Middle frontal gyrus (tissue), 1 donor: Measurements from ENCODE around the gene SIGLEC8.
"Not testable (repeated sequence)": the region's sequence is repeated elsewhere in the genome, so short reads cannot be mapped to it uniquely, and the experiment has no call there.

Experiments
- DNase-seq: peaks from one replicate; pipeline ENCODE4 v3.0.0-alpha.2; 2015; ENCODE audit warnings: low spot score; ENCODE audit errors: extremely low spot score

The SIGLEC8 gene

DNA sequence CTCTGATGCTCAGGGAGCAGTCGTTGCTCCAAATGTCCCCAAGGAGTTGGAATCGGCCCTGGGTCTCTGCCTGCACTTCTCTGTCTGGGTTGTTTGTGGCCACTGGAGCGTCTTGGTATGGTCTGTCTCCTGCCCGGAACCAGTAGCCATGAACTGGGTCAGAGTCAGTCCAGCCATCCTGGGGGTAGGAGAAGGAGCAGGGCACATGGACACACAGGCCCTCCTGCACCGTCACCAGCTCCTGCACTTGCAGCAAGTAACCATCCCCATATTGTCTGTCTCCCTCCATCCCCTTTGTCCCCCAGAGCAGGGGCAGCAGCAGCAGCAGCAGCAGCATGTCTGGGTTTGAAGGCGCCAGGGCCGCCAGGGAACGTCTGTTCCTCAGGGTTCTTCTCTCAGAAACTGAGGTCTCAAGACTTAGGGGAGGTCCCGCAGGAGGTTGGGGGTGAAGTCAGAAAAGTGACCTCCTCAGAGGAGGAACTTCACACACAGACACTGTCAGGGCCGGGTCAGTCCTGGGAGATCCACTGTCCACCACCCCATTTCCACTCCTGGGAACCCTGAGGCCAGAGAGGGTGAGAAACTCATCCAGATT, at the start of gene SIGLEC8:
Gene SIGLEC8, minus strand, starts transcription at position 404 of the 595 bp plus-strand sequence. Its CDS starts 67 bp downstream, at position 337.
- DNase-seq, result no peak

- no peak for DNase-seq
These were observed 49.4 kb upstream of the SIGLEC8 start for GRCh38 chr19:51507640-51508058.

- no peak for DNase-seq
These were observed 48.9 kb upstream of the SIGLEC8 start for GRCh38 chr19:51507192-51507591.

DNA sequence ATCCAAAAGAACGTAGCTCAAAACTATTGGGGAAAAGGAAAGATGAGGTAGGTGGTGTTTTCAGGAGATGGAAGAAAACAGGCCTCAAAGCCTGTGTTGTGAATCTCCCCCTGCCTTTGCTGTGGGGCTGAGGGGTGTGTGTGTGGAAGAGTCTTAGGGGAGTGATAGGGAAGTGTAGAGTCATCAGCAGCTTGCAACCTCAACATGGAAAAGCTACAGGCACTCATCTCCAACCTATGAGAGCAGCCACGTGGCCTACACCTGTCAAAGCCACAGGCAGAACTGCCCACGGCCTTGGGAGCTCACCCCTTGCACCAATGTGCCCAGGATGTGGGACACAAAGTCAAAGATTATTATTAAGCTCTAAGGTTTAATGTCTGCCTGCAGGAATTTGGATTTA, 47.6 kb upstream of the SIGLEC8 start:
- DNase-seq, result no peak

- no peak for DNase-seq
These were observed 45.6 kb upstream of the SIGLEC8 start for GRCh38 chr19:51503896-51504295.

DNA sequence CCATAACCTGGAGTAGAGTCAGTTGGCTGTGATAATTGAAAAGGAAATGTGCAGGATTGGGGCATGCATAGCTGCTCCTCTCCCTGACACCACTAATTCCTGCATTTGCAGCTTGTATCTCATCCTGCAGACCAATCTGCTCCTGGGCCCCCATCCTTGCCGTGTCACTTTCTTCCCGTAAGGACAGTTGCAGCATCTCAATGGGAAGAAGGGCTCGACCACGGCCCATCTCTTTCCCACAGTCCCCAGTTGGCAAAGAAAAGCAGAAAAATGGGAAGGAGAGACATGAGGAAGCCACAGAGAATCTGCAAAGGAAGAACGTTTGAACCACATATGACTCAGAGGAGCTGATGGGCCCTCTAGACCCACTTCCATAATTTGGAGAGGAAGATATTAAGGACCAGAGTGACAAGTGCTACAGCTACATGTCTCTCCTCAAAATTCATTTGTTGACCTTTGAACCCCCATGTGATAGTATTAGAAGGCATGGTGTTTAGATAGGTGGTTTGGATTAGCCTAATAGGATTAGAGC, 45.1 kb upstream of the SIGLEC8 start:
- no peak for DNase-seq

GRCh38 chr19:51501594-51502263, 43.5 kb upstream of the SIGLEC8 start, which contains the start of gene SIGLEC12:
SIGLEC12 (minus strand) TSS chr19:51501800; CDS start chr19:51501733, 67 bp downstream.
- DNase-seq, result no peak

- not testable (repeated sequence) for DNase-seq
These were observed 42.7 kb upstream of the SIGLEC8 start for GRCh38 chr19:51500931-51501330.

DNA sequence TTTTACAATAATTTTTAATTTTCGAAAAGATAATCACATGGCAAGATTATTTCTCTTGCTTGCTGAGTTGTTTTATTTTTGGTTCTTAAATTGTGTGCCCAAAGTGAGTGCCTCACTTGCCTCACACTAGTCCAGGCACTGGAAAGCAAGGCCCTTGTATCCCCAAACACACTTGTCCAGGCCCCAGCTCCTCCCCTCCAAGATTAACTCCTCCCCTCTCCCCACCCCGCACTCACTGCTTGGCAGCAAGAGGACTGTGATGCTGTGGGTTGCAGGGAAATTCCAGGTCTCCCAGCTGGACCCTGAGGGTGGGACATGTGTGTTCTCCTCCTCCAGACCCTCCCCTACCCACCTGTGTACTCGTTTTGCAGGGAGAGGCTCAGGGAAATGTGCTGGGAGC, 39.4 kb upstream of the SIGLEC8 start:
- DNase-seq, result no peak

- DNase-seq, result no peak
These were observed 35.5 kb upstream of the SIGLEC8 start for GRCh38 chr19:51493776-51494175.

GRCh38 chr19:51491586-51491985, 33.3 kb upstream of the SIGLEC8 start:
- DNase-seq, result no peak

- DNase-seq, result no peak
These were observed 32.4 kb upstream of the SIGLEC8 start for GRCh38 chr19:51490676-51491075.

GRCh38 chr19:51489113-51489512, 30.9 kb upstream of the SIGLEC8 start:
- DNase-seq, result no peak

- DNase-seq, result no peak
These were observed 30.2 kb upstream of the SIGLEC8 start for GRCh38 chr19:51488491-51488890.

DNA sequence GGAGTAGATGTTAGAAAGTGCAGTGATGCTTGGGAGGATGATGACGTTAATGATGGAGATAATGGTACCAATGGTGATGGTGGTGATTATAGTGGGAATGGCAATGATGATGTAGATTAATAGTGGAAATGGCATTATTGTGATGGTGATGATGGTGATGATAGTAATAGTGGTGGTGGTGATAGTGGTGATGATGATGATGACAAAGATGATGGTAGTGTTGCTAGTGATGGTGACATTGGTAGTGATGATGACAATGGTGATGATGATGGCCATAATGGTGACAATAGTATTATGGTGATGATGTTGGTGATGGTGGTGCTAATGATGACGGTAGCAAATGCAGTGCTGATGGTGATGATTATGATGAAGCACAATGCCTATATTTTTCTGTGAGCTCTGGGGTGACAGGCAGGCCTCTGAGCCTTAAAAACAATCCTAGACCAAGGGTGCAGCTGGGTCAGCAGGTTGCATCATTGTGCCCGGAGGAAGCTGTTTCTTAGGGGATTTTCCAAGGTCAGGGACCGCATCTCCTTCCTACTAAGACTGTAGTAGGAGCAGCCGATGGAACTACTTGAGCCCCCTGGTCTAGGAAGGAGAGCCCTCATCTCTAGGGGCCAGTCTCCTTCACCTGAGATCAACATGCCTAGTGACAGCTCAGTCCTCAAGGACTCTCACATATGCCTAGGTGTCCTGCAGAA, 27.9 kb upstream of the SIGLEC8 start:
- DNase-seq, result no peak

GRCh38 chr19:51480590-51480989, 22.3 kb upstream of the SIGLEC8 start:
- DNase-seq, result no peak

DNA sequence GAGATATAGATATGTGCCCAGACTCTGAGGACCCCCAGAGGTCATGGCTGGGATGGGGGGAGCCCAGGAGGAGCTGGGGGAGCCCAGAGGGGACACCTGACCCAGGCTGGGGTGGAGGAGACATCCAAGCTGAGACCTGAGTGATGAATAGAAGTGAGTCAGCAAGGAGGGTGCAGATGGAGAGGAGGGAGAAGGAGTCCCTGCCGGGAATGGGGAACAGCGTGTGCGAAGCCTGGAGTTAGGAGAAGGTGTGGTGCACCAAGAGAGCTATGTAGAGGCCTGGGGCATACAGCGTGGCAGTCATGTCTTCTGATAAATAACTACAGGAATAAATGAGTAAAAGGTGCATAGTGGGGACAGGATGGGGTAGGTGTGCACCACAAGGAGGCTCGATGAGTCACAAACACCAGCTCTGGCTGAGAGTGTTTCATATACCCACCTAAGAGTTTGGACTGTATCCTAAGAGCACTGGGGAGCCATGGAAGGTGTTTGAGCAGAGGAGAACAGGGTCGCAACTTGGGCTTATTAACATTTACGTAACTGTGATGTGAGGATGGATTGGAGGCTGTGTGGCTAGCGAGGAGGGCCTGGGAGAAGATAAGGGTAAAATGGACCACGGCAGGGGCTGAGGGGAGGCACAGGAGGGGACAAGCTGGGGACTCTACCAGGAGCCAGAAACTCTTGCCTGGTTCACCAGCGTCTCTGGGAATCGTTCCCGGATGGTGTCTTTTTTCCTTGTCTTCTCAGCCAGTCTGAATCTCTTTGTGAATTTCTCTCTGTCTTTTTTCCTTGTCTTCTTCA, 21.5 kb upstream of the SIGLEC8 start:
- DNase-seq, result no peak

- no peak for DNase-seq
These were observed 20.4 kb upstream of the SIGLEC8 start, which contains the start of gene CEACAM18 for GRCh38 chr19:51478381-51479234. CEACAM18 (plus strand) TSS chr19:51478539.

GRCh38 chr19:51477344-51477743, 19.1 kb upstream of the SIGLEC8 start:
- no peak for DNase-seq

DNA sequence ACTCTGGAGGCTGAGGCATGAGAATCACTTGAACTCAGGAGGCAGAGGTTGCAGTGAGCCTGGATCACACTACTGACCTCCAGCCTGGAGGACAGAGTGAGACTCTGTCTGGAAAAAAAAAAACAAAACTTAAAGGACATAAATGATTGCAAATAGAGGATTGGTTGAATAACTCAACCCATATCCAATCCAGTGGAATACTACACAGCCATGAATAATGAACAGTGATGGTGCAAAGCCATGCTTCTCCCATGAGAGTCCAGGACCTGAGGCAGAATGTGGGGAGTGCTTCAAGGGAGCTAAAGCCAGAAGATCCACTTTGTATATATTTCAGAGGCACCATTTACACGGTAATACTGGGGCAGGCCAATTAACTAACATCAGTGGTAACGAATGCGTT, 17.9 kb upstream of the SIGLEC8 start:
- DNase-seq, result no peak
